Activated CD8-positive, alpha-beta memory T cell treated with anti-CD3 and anti-CD28 coated beads, Interleukin-2, amount 10 ng/mL, durations not matched to agents 7 days and 5 days (primary cell): ENCODE measurements around the gene CLINT1. TPM values are rescaled to one million over a fixed set of nuclear protein-coding genes. Genes with fewer than 3 reads are reported as not detected.
A peak's percentile ranks its signal among the peaks of the same experiment; 100 is the strongest.
"Not testable (repeated sequence)": the region's sequence is repeated elsewhere in the genome, so short reads cannot be mapped to it uniquely, and the experiment has no call there.

ENCODE experiments used
- ATAC-seq: fragments of 150-1000 bp; cut with Tn5 transposase; one replicate; pipeline ENCODE4 v1.10.0; 2021; ENCODE audit warnings: moderate library complexity
- CTCF ChIA-PET: fragments of 350-600 bp; sonication (Branson Sonifier 250); formaldehyde crosslinking; loops from one replicate; lab custom pipeline; 2021; ENCODE audit warnings: antibody characterized with exemption; lab: Charles Lee
- DNase-seq: peaks from one replicate; pipeline ENCODE4 v3.0.0-alpha.2; 2020
- H3K27ac Mint-ChIP-seq: one replicate; pipeline ENCODE4 v1.8.0; 2021; ENCODE audit warnings: mild to moderate bottlenecking, mixed read lengths
- H3K27me3 Mint-ChIP-seq: one replicate; pipeline ENCODE4 v1.8.0; 2021; ENCODE audit warnings: mixed read lengths
- H3K36me3 Mint-ChIP-seq: one replicate; pipeline ENCODE4 v1.8.0; 2021; ENCODE audit warnings: mild to moderate bottlenecking, mixed read lengths
- H3K4me1 Mint-ChIP-seq: one replicate; pipeline ENCODE4 v1.8.0; 2021; ENCODE audit warnings: mixed read lengths
- H3K4me3 Mint-ChIP-seq: one replicate; pipeline ENCODE4 v1.8.0; 2021; ENCODE audit warnings: mild to moderate bottlenecking, moderate library complexity, mixed read lengths
- H3K9me3 Mint-ChIP-seq: one replicate; pipeline ENCODE4 v1.8.0; 2022; ENCODE audit warnings: low read depth, mixed read lengths
- total RNA-seq, 2 experiments: library from RNA; stranded (reverse); gene quantifications; one replicate each; pipeline ENCODE4 v1.2.3, GENCODE V29; 2021

CLINT1 gene
- 10 to 100 TPM; 48.4 to 56.6 TPM for total RNA-seq

DNA sequence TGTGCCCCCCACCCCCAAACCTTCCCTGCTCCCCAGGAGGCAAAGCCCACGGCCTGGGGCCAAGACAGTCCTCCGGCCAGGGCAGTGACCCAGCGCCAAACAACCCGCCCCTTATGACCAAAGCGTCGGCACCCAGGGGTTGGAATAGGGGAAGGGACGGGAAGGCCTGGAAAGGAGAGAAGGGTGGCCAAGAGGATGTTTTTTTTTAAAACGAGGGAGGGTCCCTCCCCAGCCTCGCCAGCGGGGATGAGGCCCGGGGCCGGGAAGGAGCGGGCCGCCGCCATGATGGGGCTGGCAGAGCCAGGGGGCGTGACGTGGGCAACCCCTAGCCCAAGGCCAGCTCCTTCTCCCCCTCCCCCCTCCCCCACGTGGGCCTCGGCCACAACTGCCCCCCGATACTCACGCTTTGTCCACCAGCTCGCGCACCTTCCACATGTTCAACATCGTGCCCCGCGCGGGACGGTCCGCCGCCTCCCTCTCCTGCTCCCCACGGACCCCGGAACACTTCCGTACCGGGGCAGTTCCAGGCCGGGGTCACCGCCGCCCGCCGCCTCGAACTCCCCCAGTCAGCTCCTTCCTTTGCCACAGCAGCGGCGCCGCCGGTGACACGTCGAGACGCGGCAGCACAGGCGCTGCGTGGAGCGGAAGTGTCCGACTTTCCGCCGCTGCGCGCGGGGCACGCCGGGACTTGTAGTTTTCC is at the start of gene CLINT1:
Gene CLINT1 (minus strand): TSS at position 619 of the 700 bp plus-strand sequence. CDS start 175 bp downstream, at position 444.
- Mint-ChIP-seq H3K4me3 (peak within 1 kb of the TSS; percentile 87), H3K4me1 (peaks cover 53% of the 10 kb centered on the region), H3K9me3 (no peaks in the 10 kb centered on the region), H3K27ac (peak within 1 kb of the TSS; percentile 94), H3K36me3 (peaks cover 18% of the 10 kb centered on the region), H3K27me3 (no peaks in the 10 kb centered on the region)
- ATAC-seq (peak; percentile 91), DNase-seq (peak; percentile 94)
- CTCF ChIA-PET, result interaction anchor here (1.0 to 1.6 kb wide), 4 partner anchors 38 to 90 kb away, joined by 3 to 4 read pairs (median 4); no protein-coding TSS in a partner anchor

GRCh38 chr5:157908459-157908858 is 49.5 kb upstream of the CLINT1 start:
- ATAC-seq (no peak), DNase-seq (no peak)
- no peaks in the 10 kb centered on the region for H3K36me3 Mint-ChIP-seq
- H3K9me3 Mint-ChIP-seq, result no peaks in the 10 kb centered on the region
- H3K27me3 Mint-ChIP-seq, result peaks cover 2% of the 10 kb centered on the region
- H3K4me3 Mint-ChIP-seq, result no peak overlapping the region
- no peak overlapping the region for H3K27ac Mint-ChIP-seq
- CTCF ChIA-PET, result interaction anchor here (1.4 kb wide), 1 partner anchor 10 kb away, joined by 3 read pairs; no protein-coding TSS in a partner anchor
- H3K4me1 Mint-ChIP-seq, result no peaks in the 10 kb centered on the region

DNA sequence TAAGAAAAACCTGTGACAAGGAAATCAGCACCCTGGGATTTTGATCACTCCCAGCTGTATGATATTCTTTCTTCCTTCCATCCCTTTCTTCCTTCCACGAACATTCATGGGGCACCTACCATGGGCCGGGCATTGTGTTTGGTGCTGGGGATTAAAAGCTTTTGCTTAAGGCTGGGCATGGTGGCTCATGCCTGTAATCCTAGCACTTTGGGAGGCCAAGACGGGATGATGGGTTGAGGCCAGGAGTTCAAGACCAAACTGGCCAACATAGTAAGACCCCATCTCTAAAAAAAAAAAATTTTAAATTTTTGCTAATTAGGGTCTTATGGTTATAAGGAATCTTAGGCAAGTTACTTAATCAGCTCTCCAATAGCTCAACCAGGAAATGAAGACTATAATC is 48.5 kb upstream of the CLINT1 start:
- no peak for ATAC-seq
- Mint-ChIP-seq H3K27me3 (peaks cover 2% of the 10 kb centered on the region), H3K4me1 (no peaks in the 10 kb centered on the region), H3K4me3 (no peak overlapping the region), H3K36me3 (no peaks in the 10 kb centered on the region), H3K27ac (no peak overlapping the region), H3K9me3 (no peaks in the 10 kb centered on the region)
- no peak for DNase-seq
- CTCF ChIA-PET, result interaction anchor here (1.4 kb wide), 1 partner anchor 11 kb away, joined by 3 read pairs; no protein-coding TSS in a partner anchor

- Mint-ChIP-seq H3K4me3 (no peak overlapping the region), H3K27me3 (peaks cover 5% of the 10 kb centered on the region), H3K27ac (no peak overlapping the region), H3K36me3 (no peaks in the 10 kb centered on the region), H3K9me3 (no peaks in the 10 kb centered on the region), H3K4me1 (no peaks in the 10 kb centered on the region)
- ATAC-seq, result no peak
- CTCF ChIA-PET, result interaction anchor here (1.0 kb wide), 1 partner anchor 12 kb away, joined by 3 read pairs; no protein-coding TSS in a partner anchor
- DNase-seq, result no peak
These were observed 44.1 kb upstream of the CLINT1 start for GRCh38 chr5:157903117-157903450.

GRCh38 chr5:157902449-157903116 is 43.6 kb upstream of the CLINT1 start:
- DNase-seq (no peak), ATAC-seq (no peak)
- peaks cover 5% of the 10 kb centered on the region for H3K27me3 Mint-ChIP-seq
- H3K9me3 Mint-ChIP-seq, result no peaks in the 10 kb centered on the region
- no peak overlapping the region for H3K27ac Mint-ChIP-seq
- no peak overlapping the region for H3K4me3 Mint-ChIP-seq
- no peaks in the 10 kb centered on the region for H3K4me1 Mint-ChIP-seq
- CTCF ChIA-PET, result no interaction called here
- H3K36me3 Mint-ChIP-seq, result no peaks in the 10 kb centered on the region

- ATAC-seq (no peak), DNase-seq (no peak)
- H3K9me3 Mint-ChIP-seq, result no peaks in the 10 kb centered on the region
- H3K36me3 Mint-ChIP-seq, result no peaks in the 10 kb centered on the region
- H3K4me3 Mint-ChIP-seq, result no peak overlapping the region
- CTCF ChIA-PET, result no interaction called here
- peaks cover 5% of the 10 kb centered on the region for H3K27me3 Mint-ChIP-seq
- H3K4me1 Mint-ChIP-seq, result no peaks in the 10 kb centered on the region
- no peak overlapping the region for H3K27ac Mint-ChIP-seq
These were observed 41.7 kb upstream of the CLINT1 start for GRCh38 chr5:157900644-157901043.

GRCh38 chr5:157893611-157894010 is 34.7 kb upstream of the CLINT1 start:
- H3K9me3 Mint-ChIP-seq, result no peaks in the 10 kb centered on the region
- peaks cover 17% of the 10 kb centered on the region for H3K4me1 Mint-ChIP-seq
- CTCF ChIA-PET, result no interaction called here
- no peaks in the 10 kb centered on the region for H3K27me3 Mint-ChIP-seq
- H3K4me3 Mint-ChIP-seq, result no peak overlapping the region
- no peak overlapping the region for H3K27ac Mint-ChIP-seq
- no peak for ATAC-seq
- H3K36me3 Mint-ChIP-seq, result no peaks in the 10 kb centered on the region
- no peak for DNase-seq

- CTCF ChIA-PET, result interaction anchor here (0.7 to 1.0 kb wide), 2 partner anchors 56 to 76 kb away, joined by 3 to 4 read pairs; no protein-coding TSS in a partner anchor
- Mint-ChIP-seq H3K4me1 (peaks cover 17% of the 10 kb centered on the region), H3K27me3 (no peaks in the 10 kb centered on the region), H3K27ac (no peak overlapping the region), H3K36me3 (no peaks in the 10 kb centered on the region), H3K9me3 (no peaks in the 10 kb centered on the region), H3K4me3 (no peak overlapping the region)
- no peak for DNase-seq
- ATAC-seq, result no peak
These were observed 34.0 kb upstream of the CLINT1 start for GRCh38 chr5:157892974-157893373.

- DNase-seq, result no peak
- Mint-ChIP-seq H3K27ac (peak overlapping the region; percentile 40), H3K36me3 (no peaks in the 10 kb centered on the region), H3K27me3 (no peaks in the 10 kb centered on the region), H3K4me1 (peaks cover 17% of the 10 kb centered on the region), H3K9me3 (peaks cover 2% of the 10 kb centered on the region), H3K4me3 (no peak overlapping the region)
- CTCF ChIA-PET, result no interaction called here
- ATAC-seq, result peak; percentile 30
These were observed 32.1 kb upstream of the CLINT1 start for GRCh38 chr5:157890836-157891597.

GRCh38 chr5:157888814-157889532 is 30.0 kb upstream of the CLINT1 start:
- CTCF ChIA-PET, result no interaction called here
- no peak overlapping the region for H3K4me3 Mint-ChIP-seq
- no peaks in the 10 kb centered on the region for H3K36me3 Mint-ChIP-seq
- no peak overlapping the region for H3K27ac Mint-ChIP-seq
- ATAC-seq (no peak), DNase-seq (no peak)
- H3K4me1 Mint-ChIP-seq, result peaks cover 17% of the 10 kb centered on the region
- H3K9me3 Mint-ChIP-seq, result peaks cover 2% of the 10 kb centered on the region
- H3K27me3 Mint-ChIP-seq, result no peaks in the 10 kb centered on the region

DNA sequence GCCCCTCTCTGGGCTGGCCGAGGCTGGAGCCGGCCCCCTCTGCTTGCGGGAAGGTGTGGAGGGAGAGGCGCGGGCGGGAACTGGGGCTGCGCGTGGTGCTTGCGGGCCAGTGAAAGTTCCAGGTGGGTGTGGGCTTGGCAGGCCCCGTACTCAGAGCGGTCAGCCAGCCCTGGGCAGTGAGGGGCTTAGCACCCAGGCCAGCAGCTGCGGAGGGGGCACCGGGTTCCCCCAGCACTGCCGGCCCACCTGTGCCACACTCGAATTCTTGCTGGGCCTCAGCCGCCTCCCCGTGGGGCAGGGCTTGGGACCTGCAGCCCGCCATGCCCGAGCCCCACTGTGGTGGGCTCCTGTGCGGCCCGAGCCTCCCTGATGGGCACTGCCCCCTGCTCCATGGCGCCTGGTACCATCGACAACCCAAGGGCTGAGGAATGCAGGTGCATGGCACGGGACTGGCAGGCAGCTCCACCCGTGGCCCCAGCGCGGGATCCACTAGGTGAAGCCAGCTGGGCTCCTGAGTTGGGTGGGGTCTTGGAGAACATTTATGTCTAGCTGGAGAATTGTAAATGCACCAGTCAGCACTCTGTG is 27.9 kb upstream of the CLINT1 start:
- no peak for DNase-seq
- Mint-ChIP-seq H3K27me3 (no peaks in the 10 kb centered on the region), H3K36me3 (no peaks in the 10 kb centered on the region), H3K4me1 (peaks cover 10% of the 10 kb centered on the region), H3K9me3 (peaks cover 2% of the 10 kb centered on the region), H3K27ac (no peak overlapping the region), H3K4me3 (no peak overlapping the region)
- ATAC-seq, result no peak
- CTCF ChIA-PET, result no interaction called here

GRCh38 chr5:157885051-157885450 is 26.1 kb upstream of the CLINT1 start:
- DNase-seq, H3K4me3 Mint-ChIP-seq, H3K36me3 Mint-ChIP-seq, CTCF ChIA-PET, H3K9me3 Mint-ChIP-seq, H3K27ac Mint-ChIP-seq, H3K4me1 Mint-ChIP-seq, ATAC-seq, H3K27me3 Mint-ChIP-seq: not testable (repeated sequence)

DNA sequence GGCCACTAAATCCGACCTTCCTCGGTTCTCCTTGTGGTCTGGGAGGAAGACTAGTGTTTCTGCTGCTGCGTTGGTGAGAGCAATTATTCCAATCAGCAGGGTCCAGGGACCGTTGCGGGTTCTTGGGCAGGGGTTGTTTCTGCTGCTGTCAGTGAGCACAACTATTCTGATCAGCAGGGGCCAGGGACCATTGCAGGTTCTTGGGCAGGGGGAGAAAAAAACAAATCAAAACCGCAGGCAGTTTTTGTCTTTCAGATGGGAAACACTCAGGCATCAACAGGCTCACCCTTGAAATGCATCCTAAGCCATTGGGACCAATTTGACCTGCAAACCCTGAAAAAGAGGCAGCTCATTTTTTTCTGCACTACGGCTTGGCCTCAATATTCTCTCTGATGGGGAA is 22.6 kb upstream of the CLINT1 start:
- H3K9me3 Mint-ChIP-seq, DNase-seq, H3K4me3 Mint-ChIP-seq, ATAC-seq, H3K36me3 Mint-ChIP-seq, H3K27ac Mint-ChIP-seq, CTCF ChIA-PET, H3K27me3 Mint-ChIP-seq, H3K4me1 Mint-ChIP-seq: not testable (repeated sequence)
